Activated naive CD8-positive, alpha-beta T cell treated with anti-CD3 and anti-CD28 coated beads for 36 hours (primary cell): ENCODE data around the gene ZNF844. TPM values are rescaled to one million over a fixed set of nuclear protein-coding genes. Genes with fewer than 3 reads are reported as not detected.

Source experiments
- DNase-seq: peaks from one replicate; pipeline ENCODE4 v3.0.0; 2021
- H3K27ac Mint-ChIP-seq: one replicate; pipeline ENCODE4 v1.8.0; 2022; ENCODE audit warnings: mild to moderate bottlenecking, moderate library complexity, mixed read lengths
- H3K27me3 Mint-ChIP-seq: one replicate; pipeline ENCODE4 v1.8.0; 2022; ENCODE audit warnings: mild to moderate bottlenecking, mixed read lengths
- H3K36me3 Mint-ChIP-seq: one replicate; pipeline ENCODE4 v1.8.0; 2021; ENCODE audit warnings: mild to moderate bottlenecking, mixed read lengths
- H3K4me1 Mint-ChIP-seq: one replicate; pipeline ENCODE4 v1.8.0; 2021; ENCODE audit warnings: mixed read lengths
- H3K4me3 Mint-ChIP-seq: one replicate; pipeline ENCODE4 v1.8.0; 2022; ENCODE audit warnings: mild to moderate bottlenecking, moderate library complexity, mixed read lengths
- H3K9me3 Mint-ChIP-seq: one replicate; pipeline ENCODE4 v1.8.0; 2022; ENCODE audit warnings: mixed read lengths
- total RNA-seq, 2 experiments: library from RNA; stranded (reverse); gene quantifications; one replicate each; pipeline ENCODE4 v1.2.3, GENCODE V29; 2021

Gene ZNF844
- total RNA-seq: 1 to 10 TPM; 4.0 to 4.8 TPM

DNA sequence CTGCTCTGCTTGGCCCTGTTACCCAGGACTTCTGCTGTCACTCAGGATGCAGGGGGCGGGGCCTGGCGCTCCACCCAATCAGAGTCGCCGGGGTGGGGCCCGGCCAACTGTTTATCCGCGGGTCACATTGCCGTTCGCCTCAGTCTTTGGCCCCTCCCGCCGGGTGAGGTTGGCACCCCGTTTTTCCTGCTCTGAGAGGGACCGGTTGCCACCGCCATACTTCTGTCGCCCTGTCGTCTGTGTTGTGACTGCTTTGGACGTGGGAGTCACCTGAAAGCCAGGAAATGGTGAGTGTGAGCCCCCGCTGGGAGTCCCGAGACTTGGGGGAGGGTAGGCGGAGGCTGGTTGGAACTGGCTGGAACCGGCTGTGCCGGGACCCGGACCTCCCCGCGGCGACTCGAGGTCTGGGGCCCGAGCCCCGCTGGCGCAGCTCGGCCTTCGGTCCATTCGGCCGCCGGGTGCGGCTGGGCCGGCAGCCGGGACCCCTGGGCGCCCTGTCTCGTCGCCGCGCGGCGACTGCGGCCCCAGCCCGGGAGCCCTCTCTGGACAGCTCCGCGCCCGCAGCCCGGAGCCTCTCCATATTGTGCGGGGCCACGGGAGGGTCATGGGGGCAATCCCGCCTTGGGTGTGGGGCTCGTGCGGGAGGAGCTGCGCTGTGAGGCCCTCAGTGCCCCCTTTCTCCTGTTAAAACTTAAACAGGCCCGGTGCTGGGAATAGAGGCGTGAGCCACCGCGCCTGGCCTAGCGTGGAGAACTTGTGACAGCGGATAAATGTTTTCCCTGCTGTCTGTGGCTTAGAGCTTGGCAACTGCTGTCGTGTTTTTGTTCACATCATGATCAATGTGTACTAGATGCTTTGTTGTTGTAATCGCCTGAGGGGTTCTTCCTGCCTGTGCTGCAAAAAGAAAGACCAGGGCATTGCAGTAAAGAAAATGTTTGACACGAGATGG is at the start of gene ZNF844:
ZNF844 (plus strand) TSS at position 142 of the 949 bp plus-strand sequence; CDS start at position 285, 143 bp downstream.
- peaks cover 6% of the 10 kb centered on the region for H3K9me3 Mint-ChIP-seq
- H3K27ac Mint-ChIP-seq: peak within 1 kb of the TSS; percentile 86
- peak; percentile 80 for DNase-seq
- peaks cover 7% of the 10 kb centered on the region for H3K4me1 Mint-ChIP-seq
- no peaks in the 10 kb centered on the region for H3K27me3 Mint-ChIP-seq
- peak within 1 kb of the TSS; percentile 86 for H3K4me3 Mint-ChIP-seq
- H3K36me3 Mint-ChIP-seq: peaks cover 24% of the 10 kb centered on the region

DNA sequence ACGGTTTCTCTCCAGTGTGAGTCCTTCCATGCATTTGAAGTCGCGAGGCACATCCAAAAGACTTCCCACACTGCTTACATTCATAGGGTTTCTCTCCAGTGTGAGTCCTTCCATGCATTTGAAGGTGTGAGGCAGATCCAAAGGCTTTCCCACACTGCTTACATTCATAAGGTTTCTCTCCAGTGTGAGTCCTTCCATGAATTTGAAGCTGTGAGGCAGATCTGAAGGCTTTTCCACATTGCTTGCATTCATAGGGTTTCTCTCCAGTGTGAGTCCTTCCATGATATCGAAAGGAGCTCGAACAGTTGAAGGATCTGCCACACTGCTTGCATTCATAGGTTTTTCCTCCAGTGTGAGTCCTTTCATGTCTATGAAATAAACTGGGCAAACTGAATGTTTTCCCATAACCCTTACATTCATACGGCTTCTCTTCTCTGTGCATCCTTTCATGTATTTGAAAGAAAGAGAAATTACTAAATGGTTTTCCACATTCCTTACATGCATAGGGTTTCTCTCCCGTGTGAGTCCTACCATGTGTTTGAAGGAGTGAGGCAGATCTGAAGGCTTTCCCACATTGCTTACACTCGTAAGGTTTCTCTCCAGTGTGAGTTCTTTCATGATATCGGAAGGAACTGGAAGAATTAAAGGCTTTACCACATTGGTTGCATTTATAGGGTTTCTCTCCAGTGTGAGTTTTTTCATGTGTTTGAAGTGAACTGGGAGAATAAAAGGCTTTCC is 49.3 kb upstream of the ZNF844 start:
- Mint-ChIP-seq H3K36me3 (peaks cover 85% of the 10 kb centered on the region), H3K27me3 (no peaks in the 10 kb centered on the region), H3K4me1 (peaks cover 2% of the 10 kb centered on the region), H3K27ac (no peak overlapping the region), H3K9me3 (peaks cover 51% of the 10 kb centered on the region), H3K4me3 (no peak overlapping the region)
- no peak for DNase-seq

DNA sequence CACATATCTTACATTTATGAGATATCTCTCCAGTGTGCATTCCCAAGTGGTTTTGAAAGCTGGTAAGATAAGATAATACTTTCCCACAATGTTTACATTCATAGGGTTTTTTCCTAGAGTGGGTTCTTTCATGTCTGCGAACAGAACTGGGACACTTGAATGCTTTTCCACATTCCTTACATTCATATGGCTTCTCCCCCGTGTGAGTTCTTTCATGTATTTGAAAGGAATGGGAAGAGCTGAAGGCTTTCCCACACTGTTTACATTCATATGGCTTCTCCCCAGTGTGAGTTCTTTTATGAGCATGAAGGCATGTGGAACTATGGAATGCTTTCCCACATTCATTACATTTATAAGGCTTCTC is 48.8 kb upstream of the ZNF844 start:
- no peak overlapping the region for H3K27ac Mint-ChIP-seq
- H3K36me3 Mint-ChIP-seq: peaks cover 84% of the 10 kb centered on the region
- no peaks in the 10 kb centered on the region for H3K27me3 Mint-ChIP-seq
- peaks cover 2% of the 10 kb centered on the region for H3K4me1 Mint-ChIP-seq
- no peak overlapping the region for H3K4me3 Mint-ChIP-seq
- peaks cover 51% of the 10 kb centered on the region for H3K9me3 Mint-ChIP-seq
- DNase-seq: no peak

DNA sequence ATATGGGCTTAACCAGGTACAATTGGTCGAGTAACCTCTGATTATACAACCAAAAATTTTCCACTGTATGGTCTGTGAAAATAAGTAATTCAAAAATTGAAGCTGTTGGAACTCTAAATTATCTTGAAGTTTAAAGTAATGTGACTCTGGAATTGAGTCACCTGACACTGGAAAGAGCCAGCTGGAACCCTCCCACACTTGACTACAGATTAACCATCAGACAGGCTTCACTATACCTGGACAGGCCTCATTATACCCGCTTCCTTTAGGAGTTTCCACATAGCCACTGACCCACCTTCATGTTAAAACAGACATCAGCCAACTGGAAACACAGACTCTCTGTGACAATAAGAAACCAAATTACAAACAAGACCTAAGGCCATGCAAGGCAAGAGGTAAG is 30.3 kb upstream of the ZNF844 start:
- Mint-ChIP-seq H3K4me3 (peak overlapping the region; percentile 44), H3K27ac (no peak overlapping the region), H3K36me3 (peaks cover 13% of the 10 kb centered on the region)

DNA sequence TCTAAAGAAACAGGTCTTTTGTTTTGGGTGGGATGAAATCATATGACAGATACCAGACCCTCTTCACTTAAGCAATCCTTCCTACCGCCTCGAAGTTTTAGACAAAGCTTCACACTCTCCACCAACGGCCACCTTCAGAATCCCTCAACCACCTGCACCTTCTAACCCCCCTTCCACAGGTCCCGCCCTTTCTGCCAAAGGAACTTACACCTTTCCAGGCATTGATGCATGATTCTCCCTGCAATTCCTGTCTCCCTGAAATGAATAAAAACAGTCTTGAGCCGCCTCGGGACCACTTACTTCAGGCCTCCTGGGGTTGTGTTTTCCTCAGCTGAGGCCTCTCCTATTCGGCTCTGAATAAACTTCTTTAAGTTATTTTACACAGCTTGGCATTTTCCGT is 29.9 kb upstream of the ZNF844 start:
- H3K4me3 Mint-ChIP-seq: peak overlapping the region; percentile 44
- H3K36me3 Mint-ChIP-seq: peaks cover 10% of the 10 kb centered on the region
- no peak overlapping the region for H3K27ac Mint-ChIP-seq
- DNase-seq: no peak
- H3K27me3 Mint-ChIP-seq: no peaks in the 10 kb centered on the region
- H3K4me1 Mint-ChIP-seq: peaks cover 14% of the 10 kb centered on the region
- H3K9me3 Mint-ChIP-seq: peaks cover 1% of the 10 kb centered on the region

More for the DNA sequence above, 30.3 kb upstream of the ZNF844 start:
- Mint-ChIP-seq H3K27me3 (no peaks in the 10 kb centered on the region), H3K9me3 (peaks cover 3% of the 10 kb centered on the region), H3K4me1 (peaks cover 14% of the 10 kb centered on the region)
- no peak for DNase-seq

DNA sequence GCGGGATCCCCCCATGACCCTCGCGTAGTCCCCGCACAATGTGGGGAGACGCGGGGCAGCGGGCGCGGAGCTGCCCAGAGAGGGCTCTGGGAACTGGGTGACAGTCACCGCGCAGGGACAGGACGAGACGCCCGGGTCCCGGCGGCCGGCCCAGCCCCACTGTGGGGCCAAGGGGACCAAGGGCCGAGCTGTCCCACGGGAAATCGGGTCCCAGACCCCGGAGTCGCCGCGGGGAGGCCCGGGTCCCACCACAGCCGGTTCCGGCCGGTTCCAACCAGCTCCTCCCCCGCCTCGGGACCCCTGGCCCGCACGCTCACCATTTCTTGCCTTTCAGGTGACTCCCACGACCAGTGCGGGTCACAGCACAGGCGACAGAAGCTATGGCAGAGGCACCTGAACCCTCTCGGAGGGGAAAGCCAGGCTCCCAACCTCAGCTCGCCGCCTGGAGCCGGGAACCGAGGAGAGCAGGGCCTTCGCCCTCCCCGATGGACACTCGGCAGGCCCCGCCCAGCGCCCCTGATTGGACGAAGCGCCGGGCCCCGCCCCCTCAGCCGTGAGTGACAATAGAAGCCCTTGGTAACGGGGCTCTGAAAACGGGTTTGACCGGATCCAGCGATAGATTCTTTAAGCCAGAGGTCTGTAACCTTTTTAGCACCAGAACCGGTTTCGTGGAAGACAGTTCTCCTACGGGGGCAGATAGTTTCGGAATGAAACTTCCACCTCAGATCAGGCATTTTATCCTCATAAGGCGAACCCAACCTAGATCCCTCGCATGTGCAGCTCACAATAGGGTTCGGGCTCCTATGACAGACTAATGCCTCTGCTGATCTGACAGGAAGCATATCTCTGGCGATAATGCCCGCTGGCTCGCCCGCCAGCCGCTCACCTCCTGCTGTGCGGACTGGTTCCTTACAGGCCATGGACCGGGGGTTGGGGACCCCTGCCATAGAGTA is 29.0 kb upstream of the ZNF844 start, which contains the start of gene ZNF433:
ZNF433 (minus strand) TSS at position 460 of the 953 bp plus-strand sequence; CDS start at position 320, 140 bp downstream.
- peak within 1 kb of the TSS; percentile 79 for H3K27ac Mint-ChIP-seq
- peak within 1 kb of the TSS; percentile 85 for H3K4me3 Mint-ChIP-seq
- peaks cover 14% of the 10 kb centered on the region for H3K4me1 Mint-ChIP-seq
- no peaks in the 10 kb centered on the region for H3K9me3 Mint-ChIP-seq
- H3K27me3 Mint-ChIP-seq: no peaks in the 10 kb centered on the region
- DNase-seq: peak; percentile 85
- peaks cover 9% of the 10 kb centered on the region for H3K36me3 Mint-ChIP-seq

DNA sequence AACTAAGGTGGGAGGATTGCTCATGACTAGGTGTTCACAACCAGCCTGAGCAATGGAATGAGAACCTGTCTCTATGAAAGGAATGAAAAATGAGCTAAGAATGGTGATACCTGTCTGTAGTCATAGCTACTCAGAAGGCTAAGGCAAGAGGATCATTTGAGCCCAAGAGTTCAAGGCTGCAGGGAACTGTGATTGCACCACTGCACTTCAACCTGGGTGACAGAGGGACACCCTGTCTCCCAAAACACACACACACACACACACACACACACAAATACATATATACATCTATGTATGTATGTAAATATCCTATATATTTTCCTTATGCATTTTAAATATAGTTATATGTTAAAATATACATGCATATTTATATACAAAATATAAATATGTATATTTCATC is 21.6 kb upstream of the ZNF844 start:
- H3K27ac Mint-ChIP-seq: no peak overlapping the region
- peaks cover 50% of the 10 kb centered on the region for H3K36me3 Mint-ChIP-seq
- DNase-seq: no peak
- no peaks in the 10 kb centered on the region for H3K27me3 Mint-ChIP-seq
- no peak overlapping the region for H3K4me3 Mint-ChIP-seq
- H3K9me3 Mint-ChIP-seq: peaks cover 27% of the 10 kb centered on the region
- no peaks in the 10 kb centered on the region for H3K4me1 Mint-ChIP-seq

DNA sequence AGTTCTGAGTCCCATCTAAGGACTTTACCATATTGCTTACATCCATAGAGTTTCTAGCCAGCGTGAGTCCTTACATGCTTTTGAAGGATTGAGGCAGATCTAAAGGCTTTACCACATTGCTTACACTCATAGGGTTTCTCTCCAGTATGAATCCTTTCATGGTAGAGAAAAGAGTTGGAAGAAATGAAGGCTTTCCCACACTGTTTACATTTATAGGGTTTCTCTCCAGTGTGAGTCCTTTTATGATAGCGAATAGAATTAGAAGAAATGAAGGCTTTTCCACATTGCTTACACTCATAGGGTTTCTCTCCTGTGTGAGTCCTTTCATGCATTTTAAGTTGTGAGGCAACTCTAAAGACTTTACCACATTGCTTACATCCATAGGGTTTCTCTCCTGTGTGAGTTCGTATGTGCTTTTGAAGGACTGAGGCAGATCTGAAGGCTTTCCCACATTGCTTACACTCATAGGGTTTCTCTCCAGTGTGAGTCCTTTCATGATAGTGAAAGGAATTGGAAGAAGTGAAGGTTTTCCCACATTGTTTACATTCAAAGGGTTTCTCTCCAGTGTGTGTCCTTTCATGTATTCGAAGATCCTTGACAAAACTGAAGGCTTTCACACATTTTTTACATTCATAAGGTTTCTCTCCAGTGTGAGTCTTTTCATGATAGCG is 20.6 kb upstream of the ZNF844 start:
- H3K4me1 Mint-ChIP-seq: no peaks in the 10 kb centered on the region
- H3K36me3 Mint-ChIP-seq: peaks cover 50% of the 10 kb centered on the region
- no peak for DNase-seq
- H3K27ac Mint-ChIP-seq: no peak overlapping the region
- H3K27me3 Mint-ChIP-seq: no peaks in the 10 kb centered on the region
- H3K4me3 Mint-ChIP-seq: no peak overlapping the region
- peaks cover 27% of the 10 kb centered on the region for H3K9me3 Mint-ChIP-seq

DNA sequence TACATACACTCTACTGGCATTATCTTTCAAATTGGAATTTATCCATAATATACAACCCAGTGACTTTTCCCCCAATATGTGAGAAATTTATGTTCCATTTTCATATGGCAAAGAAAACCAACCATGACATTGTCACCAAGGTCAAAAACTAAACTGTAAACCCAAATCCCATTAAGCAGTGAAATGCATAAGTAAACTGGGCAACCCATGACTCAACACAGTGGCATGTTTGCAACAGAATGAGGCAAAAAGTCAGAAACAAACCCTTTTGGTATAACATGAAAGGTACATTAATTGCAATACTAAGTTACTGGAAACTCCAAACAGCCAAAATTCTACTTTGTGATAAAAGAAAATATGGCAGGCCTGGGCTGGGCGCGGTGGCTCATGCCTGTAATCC is 16.7 kb upstream of the ZNF844 start:
- Mint-ChIP-seq H3K4me3 (no peak overlapping the region), H3K36me3 (peaks cover 47% of the 10 kb centered on the region), H3K4me1 (peaks cover 8% of the 10 kb centered on the region), H3K9me3 (peaks cover 24% of the 10 kb centered on the region), H3K27ac (no peak overlapping the region), H3K27me3 (peaks cover 4% of the 10 kb centered on the region)
- no peak for DNase-seq

DNA sequence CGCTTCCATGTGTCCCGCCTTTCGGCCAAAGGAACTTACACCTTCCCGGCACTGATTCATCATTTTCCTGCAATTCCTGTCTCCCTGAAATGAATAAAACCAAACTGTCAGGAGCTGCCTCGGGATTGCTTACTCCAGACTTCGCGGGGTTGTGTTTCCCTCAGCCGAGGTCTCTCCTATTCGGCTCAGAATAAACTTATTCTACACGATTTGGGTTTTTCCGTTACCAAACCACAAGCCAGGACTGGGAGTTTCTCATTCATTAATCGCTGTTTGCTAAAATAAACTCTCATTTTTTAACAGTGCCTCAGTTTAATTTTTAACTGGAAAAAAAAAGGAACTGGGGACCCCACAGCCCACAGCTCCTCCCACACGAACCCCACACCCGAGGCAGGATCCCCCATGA is 12.4 kb upstream of the ZNF844 start:
- Mint-ChIP-seq H3K4me1 (peaks cover 11% of the 10 kb centered on the region), H3K4me3 (peak overlapping the region; percentile 86), H3K27ac (peak overlapping the region; percentile 54), H3K36me3 (peaks cover 13% of the 10 kb centered on the region), H3K9me3 (peaks cover 3% of the 10 kb centered on the region), H3K27me3 (peaks cover 31% of the 10 kb centered on the region)
- no peak for DNase-seq

DNA sequence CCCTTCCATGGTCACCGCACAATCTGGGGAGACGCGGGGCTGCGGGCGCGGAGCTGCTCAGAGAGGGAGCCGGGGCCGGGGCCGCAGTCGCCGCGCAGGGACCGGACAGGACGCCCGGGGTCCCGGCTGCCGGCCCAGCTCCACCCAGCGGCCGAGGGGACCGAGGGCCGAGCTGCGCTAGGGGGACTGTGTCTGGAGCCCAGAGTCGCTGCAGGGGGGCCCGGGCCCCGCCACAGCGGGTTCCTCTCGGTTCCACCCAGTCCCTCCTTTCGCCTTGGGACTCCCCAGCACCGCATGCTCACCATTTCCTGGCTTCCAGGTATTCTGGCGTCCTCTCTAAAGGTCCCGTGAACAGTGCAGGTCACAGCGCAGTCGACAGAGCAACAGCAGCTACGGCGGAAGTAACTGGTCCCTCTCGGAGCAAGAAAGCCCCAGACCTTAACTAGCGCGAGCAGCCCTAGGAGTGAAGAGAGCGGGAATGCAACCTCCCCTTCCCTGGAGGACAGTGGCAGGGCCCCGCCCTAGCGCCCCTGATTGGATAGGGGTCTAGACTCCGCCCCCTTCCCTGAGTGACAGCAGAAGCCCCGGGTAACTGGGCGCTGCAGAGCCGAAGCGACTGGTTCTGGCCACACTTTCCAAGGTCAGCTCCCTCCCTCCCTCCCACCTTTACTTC is 11.9 kb upstream of the ZNF844 start, which contains the start of gene ZNF878:
ZNF878 (minus strand) TSS at position 465 of the 673 bp plus-strand sequence; CDS start at position 305, 160 bp downstream.
- H3K9me3 Mint-ChIP-seq: peaks cover 3% of the 10 kb centered on the region
- peaks cover 35% of the 10 kb centered on the region for H3K27me3 Mint-ChIP-seq
- peak within 1 kb of the TSS; percentile 86 for H3K4me3 Mint-ChIP-seq
- peak; percentile 79 for DNase-seq
- H3K27ac Mint-ChIP-seq: peak within 1 kb of the TSS; percentile 77
- peaks cover 11% of the 10 kb centered on the region for H3K4me1 Mint-ChIP-seq
- H3K36me3 Mint-ChIP-seq: peaks cover 8% of the 10 kb centered on the region

DNA sequence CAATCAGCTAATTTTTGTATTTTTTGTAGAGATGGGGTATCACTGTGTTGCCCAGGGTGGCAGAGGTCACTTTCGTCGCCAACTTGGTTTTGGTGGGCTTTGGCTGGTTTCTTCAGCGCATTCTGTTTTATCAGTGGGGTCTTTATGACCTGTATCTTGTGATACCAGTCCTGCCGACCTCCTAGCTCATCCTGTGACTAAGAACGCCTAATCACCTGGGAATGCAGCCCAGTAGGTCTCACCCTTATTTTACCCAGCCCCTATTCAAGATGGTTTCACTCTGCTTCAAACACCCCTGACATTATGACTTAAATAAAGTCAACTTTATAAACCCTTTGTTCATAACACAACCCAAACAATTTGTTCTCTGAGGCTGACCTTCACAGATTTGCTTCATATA is 8.7 kb upstream of the ZNF844 start:
- Mint-ChIP-seq H3K4me3 (no peak overlapping the region), H3K9me3 (peaks cover 3% of the 10 kb centered on the region), H3K27me3 (peaks cover 35% of the 10 kb centered on the region), H3K36me3 (peaks cover 3% of the 10 kb centered on the region), H3K4me1 (peaks cover 14% of the 10 kb centered on the region), H3K27ac (no peak overlapping the region)
- DNase-seq: no peak

DNA sequence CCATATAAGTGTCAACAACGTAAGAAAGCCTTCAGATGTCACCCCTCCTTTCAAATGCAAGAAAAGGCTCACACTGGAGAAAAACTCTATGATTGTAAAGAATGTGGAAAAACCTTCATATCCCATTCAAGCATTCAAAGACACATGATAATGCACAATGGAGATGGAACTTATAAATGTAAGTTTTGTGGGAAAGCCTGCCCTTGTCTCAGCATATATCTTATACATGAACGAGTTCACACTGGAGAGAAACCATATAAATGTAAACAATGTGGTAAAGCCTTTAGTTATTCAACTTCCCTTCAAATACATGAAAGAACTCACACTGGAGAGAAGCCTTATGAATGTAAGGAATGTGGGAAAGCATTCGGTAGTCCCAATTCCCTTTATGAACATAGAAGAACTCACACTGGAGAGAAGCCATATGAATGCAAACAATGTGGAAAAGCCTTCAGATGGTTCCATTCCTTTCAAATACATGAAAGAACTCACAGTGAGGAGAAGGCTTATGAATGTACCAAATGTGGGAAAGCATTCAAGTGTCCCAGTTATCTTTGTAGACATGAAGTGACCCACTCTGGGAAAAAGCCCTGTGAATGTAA is 11.1 kb downstream of the ZNF844 start:
- DNase-seq: no peak
- Mint-ChIP-seq H3K9me3 (peaks cover 51% of the 10 kb centered on the region), H3K27ac (no peak overlapping the region), H3K4me3 (no peak overlapping the region), H3K36me3 (peaks cover 75% of the 10 kb centered on the region), H3K4me1 (no peaks in the 10 kb centered on the region), H3K27me3 (no peaks in the 10 kb centered on the region)
